AG04450 (cell line): ENCODE data around the gene GPC5. TPM values are rescaled to one million over a fixed set of nuclear protein-coding genes. Genes with fewer than 3 reads are reported as not detected.
"Not testable (repeated sequence)": the region's sequence is repeated elsewhere in the genome, so short reads cannot be mapped to it uniquely, and the experiment has no call there.

Experiments used
- CTCF ChIA-PET: fragments of 300-600, 350-600 bp; formaldehyde crosslinking; extraction: SDS; loops from one replicate; lab custom pipeline; 2022; ENCODE audit warnings: antibody characterized with exemption, inconsistent platforms; lab: Charles Lee
- POLR2A ChIA-PET: fragments of 350-600 bp; formaldehyde crosslinking; extraction: SDS; loops from one replicate; lab custom pipeline; 2021; ENCODE audit warnings: antibody characterized with exemption, inconsistent platforms; lab: Yijun Ruan, JAX
- DNase-seq: peaks from one replicate; pipeline ENCODE4 v3.0.0-alpha.2; 2011; ENCODE audit warnings: low read depth, low spot score
- H3K27ac ChIP-seq: one replicate; pipeline ENCODE4 v1.5.1; 2012; ENCODE audit warnings: low read depth, low read length, control low read depth
- H3K27me3 ChIP-seq: one replicate; pipeline ENCODE4 v1.6.0; 2012; ENCODE audit warnings: low read length; ENCODE audit not compliant: control insufficient read depth, insufficient read depth
- H3K4me3 ChIP-seq: 2 replicates; pipeline ENCODE4 v1.5.1; 2011; ENCODE audit warnings: mild to moderate bottlenecking, low read depth, low read length, control low read depth
- H3K9me3 ChIP-seq: 2 replicates; pipeline ENCODE4 v1.5.1; 2012; ENCODE audit warnings: low read length; ENCODE audit not compliant: control insufficient read depth, insufficient read depth
- polyA plus RNA-seq: library from polyadenylated mRNA; depleted of rRNA; stranded (reverse); fragments of >200 nt; gene quantifications from 2 replicates; pipeline ENCODE4 v1.2.3, GENCODE V29; 2011
- TF ChIP-seq, protein P1 (sequence below): IDR thresholded peaks from 2 replicates; pipeline ENCODE4 v1.5.1; 2011; ENCODE audit warnings: low read depth, low read length, control low read depth, inconsistent platforms

Gene GPC5
- polyA plus RNA-seq, 1 experiment, result 3.6 TPM

DNA sequence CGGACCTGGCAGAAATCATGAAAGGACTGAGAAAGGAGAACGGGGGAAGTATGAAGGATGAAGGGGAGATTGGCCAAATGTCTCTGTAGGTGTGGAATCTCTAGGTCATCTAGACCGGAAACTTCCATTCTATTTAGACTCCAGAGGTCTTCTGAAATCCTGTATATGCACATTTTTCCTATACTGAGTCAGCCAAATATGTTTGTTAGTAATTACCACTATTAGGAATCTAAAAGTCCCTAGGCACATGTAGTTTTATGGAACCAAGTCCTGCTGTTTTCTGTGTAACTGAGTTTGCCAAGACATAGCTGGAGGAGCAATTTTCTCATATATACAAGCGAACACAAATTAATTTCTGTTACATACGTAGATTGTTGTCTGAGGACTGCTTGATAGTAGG is 498.1 kb downstream of the GPC5 start:
- H3K27me3 ChIP-seq, result no peaks in the 10 kb centered on the region
- H3K9me3 ChIP-seq, result no peaks in the 10 kb centered on the region
- no peak overlapping the region for H3K4me3 ChIP-seq
- ChIA-PET POLR2A (interaction anchor here (0.6 kb wide), 1 partner anchor 547 kb away, joined by 4 read pairs; no protein-coding TSS in a partner anchor), CTCF (interaction anchor here (0.6 kb wide), 1 partner anchor 18 kb away, joined by 3 read pairs; no protein-coding TSS in a partner anchor)
- no peak for DNase-seq
- H3K27ac ChIP-seq, result no peak overlapping the region
- TF ChIP-seq, protein P1, sequence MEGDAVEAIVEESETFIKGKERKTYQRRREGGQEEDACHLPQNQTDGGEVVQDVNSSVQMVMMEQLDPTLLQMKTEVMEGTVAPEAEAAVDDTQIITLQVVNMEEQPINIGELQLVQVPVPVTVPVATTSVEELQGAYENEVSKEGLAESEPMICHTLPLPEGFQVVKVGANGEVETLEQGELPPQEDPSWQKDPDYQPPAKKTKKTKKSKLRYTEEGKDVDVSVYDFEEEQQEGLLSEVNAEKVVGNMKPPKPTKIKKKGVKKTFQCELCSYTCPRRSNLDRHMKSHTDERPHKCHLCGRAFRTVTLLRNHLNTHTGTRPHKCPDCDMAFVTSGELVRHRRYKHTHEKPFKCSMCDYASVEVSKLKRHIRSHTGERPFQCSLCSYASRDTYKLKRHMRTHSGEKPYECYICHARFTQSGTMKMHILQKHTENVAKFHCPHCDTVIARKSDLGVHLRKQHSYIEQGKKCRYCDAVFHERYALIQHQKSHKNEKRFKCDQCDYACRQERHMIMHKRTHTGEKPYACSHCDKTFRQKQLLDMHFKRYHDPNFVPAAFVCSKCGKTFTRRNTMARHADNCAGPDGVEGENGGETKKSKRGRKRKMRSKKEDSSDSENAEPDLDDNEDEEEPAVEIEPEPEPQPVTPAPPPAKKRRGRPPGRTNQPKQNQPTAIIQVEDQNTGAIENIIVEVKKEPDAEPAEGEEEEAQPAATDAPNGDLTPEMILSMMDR, result no peak

DNA sequence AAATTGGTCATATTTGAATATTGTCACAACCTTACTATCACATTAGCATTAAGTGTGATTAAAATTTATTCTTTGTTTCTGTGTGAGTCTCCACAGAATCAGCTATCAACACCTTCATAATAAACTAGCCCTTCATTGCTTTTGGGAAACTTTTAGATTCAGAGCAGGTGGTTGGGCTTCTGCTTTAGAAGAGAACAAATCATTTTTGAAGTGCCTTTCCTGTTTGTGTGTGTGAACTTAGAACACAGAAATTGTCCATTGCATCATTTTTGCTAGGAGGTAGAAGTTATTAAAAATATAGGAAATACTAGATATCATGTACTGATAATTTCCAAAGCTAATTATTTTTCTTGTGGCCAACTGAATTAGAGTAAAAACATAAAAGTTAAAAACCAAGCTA is 500.6 kb downstream of the GPC5 start:
- H3K27me3 ChIP-seq, POLR2A ChIA-PET, H3K4me3 ChIP-seq, CTCF ChIA-PET, DNase-seq, H3K27ac ChIP-seq, H3K9me3 ChIP-seq: not testable (repeated sequence)

DNA sequence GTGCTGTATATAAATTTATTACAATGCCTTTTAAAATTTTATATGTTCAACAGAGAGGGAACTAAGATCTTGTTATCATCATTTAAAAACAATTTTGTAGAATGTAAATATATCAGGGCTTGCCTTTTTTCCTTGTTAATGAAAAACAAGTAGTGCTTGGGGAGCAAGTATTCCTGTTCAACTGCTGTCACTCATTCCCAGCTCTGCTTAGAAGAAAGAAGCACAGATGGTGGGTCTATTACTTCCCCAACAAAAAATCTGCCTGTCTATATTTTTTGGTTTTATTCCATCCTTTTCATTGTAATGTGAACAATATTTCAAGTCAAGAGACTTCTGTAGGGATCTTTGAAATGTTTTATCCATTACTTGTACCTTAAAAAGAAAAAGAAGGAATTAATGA is 503.9 kb downstream of the GPC5 start:
- H3K27ac ChIP-seq, result no peak overlapping the region
- TF ChIP-seq, protein P1, result no peak
- POLR2A ChIA-PET, result no interaction called here
- no peak overlapping the region for H3K4me3 ChIP-seq
- no peaks in the 10 kb centered on the region for H3K9me3 ChIP-seq
- no peak for DNase-seq
- CTCF ChIA-PET, result interaction anchor here (0.9 kb wide), 1 partner anchor 44 kb away, joined by 3 read pairs; no protein-coding TSS in a partner anchor
- no peaks in the 10 kb centered on the region for H3K27me3 ChIP-seq

DNA sequence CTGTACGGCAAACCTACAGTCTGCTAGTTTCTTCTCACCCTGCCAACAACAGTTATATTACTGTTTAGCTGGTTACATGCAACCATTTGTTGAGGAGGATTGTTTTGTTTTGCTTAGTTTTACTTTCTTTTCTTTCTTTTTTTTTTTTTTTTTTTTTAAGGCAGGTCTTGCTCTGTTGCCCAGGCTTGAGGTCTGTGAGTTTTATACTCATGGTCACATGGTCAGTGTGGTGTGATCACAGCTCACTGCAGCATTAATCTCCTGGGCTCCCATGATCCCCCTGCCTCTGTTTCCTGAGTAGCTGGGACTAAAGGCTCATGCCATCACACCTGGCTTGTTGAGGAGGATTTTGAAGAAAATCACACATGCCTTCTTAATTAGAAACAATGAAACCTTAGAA is 505.6 kb downstream of the GPC5 start:
- ChIA-PET POLR2A (interaction anchor here (0.6 kb wide), 1 partner anchor 463 kb away, joined by 3 read pairs; no protein-coding TSS in a partner anchor), CTCF (no interaction called here)
- H3K4me3 ChIP-seq, result no peak overlapping the region
- H3K9me3 ChIP-seq, result no peaks in the 10 kb centered on the region
- no peak for DNase-seq
- H3K27me3 ChIP-seq, result no peaks in the 10 kb centered on the region
- no peak overlapping the region for H3K27ac ChIP-seq
- TF ChIP-seq, protein P1, result no peak

DNA sequence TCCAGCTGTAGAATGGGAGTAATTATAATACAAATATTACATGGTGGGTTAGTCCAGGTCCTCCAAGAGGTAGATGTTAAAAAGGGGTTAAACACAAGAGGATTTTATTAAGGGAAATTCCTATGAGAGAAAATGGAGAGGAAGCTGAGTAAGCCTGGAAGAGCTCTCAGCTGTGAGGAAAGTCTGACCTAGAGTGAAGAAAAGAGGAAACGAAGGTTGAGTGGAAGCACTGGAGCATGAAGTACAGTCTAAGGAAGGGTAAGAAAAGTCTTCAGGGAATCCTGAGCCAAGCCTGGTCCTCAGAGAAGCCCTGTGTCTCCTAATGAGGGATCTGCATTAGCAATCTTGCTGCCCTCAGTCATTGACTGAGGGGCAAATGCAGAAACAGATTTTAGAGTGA is 506.2 kb downstream of the GPC5 start:
- no peak for DNase-seq
- Histone ChIP-seq H3K9me3 (no peaks in the 10 kb centered on the region), H3K27me3 (no peaks in the 10 kb centered on the region), H3K4me3 (no peak overlapping the region), H3K27ac (no peak overlapping the region)
- TF ChIP-seq, protein P1, result no peak
- ChIA-PET POLR2A (no interaction called here), CTCF (no interaction called here)

DNA sequence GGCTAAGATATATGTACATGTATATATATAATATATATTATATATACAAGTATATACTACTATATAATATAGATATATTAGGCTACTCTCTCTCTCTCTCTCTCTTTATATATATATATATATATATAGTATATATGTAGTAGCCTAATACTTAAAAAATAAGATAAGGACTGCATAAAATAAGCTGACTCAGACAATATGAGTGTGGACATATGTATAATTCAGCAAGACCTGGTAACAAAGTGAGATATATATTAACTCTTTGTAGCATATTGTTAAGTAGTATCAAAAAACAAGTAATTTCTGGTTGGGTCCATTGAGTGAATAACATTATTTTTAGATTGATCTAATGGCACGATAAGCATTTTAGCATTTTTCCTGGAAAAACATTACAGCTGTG is 509.0 kb downstream of the GPC5 start:
- POLR2A ChIA-PET, result no interaction called here
- H3K27ac ChIP-seq, result no peak overlapping the region
- no peaks in the 10 kb centered on the region for H3K27me3 ChIP-seq
- CTCF ChIA-PET, result no interaction called here
- no peak for DNase-seq
- H3K4me3 ChIP-seq, result no peak overlapping the region
- no peaks in the 10 kb centered on the region for H3K9me3 ChIP-seq
- TF ChIP-seq, protein P1, result no peak
